HCT116 (cell line): ENCODE measurements around the gene APELA.

Source experiments
- CBX3 ChIP-seq: IDR thresholded peaks from 2 replicates; pipeline ENCODE4 v1.6.1; 2012; ENCODE audit warnings: low read depth
- EZH2 ChIP-seq: fragments of 200-600 bp; sonication (generic); IDR thresholded peaks from 2 replicates; pipeline ENCODE4 v1.6.1; 2017; ENCODE audit warnings: antibody characterized with exemption, mixed run types
- EZH2phosphoT487 ChIP-seq: fragments of 200-600 bp; IDR thresholded peaks from 2 replicates; pipeline ENCODE4 v1.6.1; 2018; ENCODE audit warnings: antibody characterized with exemption, borderline replicate concordance
- POLR2A ChIP-seq: IDR thresholded peaks from 2 replicates; pipeline ENCODE4 v1.7.0; 2011; ENCODE audit warnings: borderline replicate concordance; ENCODE audit not compliant: insufficient read depth, insufficient read length; ENCODE audit errors: extremely low read depth
- POLR2AphosphoS5 ChIP-seq: IDR thresholded peaks from 2 replicates; pipeline ENCODE4 v1.6.1; 2011; ENCODE audit warnings: mild to moderate bottlenecking, low read depth, low read length, moderate library complexity
- TF ChIP-seq, protein P1 (sequence below), 3 experiments: fragments of 200-600 bp in 1 of 3; sonication (generic) in 1 of 3; IDR thresholded peaks in 2 of 3; conservative IDR thresholded peaks in 1 of 3; 2 replicates each; pipeline ENCODE4 v1.5.1; 2012 to 2017; ENCODE audit warnings: low read depth in 2 of 3, low read length in 2 of 3, antibody characterized with exemption in 1 of 3, borderline replicate concordance in 1 of 3, control low read depth in 1 of 3, mild to moderate bottlenecking in 1 of 3, mixed read lengths in 1 of 3, mixed run types in 1 of 3, moderate library complexity in 1 of 3; ENCODE audit not compliant: insufficient read depth in 1 of 3

DNA sequence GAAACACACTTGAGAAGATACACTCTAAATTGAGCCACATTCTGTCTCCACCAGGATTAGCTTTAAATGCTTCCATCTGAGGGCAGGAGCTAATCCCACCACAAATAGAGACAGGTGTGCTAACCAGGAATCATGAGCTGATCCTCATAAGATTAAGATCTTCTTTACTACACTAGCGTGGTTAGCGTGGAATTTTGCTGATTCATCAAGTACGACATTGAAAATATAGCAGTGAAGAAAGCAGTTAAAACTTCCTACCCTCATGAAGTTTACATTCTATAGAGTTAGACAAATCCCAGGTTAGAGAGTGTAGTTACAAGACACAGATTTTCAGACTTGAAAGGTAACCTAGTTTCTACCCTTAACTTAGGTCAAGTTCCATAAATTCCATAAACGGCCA is 5.3 kb upstream of the APELA start:
- TF ChIP-seq EZH2 (no peak), POLR2A (no peak), CBX3 (no peak), EZH2phosphoT487 (no peak), POLR2AphosphoS5 (no peak)
- TF ChIP-seq, protein P1, sequence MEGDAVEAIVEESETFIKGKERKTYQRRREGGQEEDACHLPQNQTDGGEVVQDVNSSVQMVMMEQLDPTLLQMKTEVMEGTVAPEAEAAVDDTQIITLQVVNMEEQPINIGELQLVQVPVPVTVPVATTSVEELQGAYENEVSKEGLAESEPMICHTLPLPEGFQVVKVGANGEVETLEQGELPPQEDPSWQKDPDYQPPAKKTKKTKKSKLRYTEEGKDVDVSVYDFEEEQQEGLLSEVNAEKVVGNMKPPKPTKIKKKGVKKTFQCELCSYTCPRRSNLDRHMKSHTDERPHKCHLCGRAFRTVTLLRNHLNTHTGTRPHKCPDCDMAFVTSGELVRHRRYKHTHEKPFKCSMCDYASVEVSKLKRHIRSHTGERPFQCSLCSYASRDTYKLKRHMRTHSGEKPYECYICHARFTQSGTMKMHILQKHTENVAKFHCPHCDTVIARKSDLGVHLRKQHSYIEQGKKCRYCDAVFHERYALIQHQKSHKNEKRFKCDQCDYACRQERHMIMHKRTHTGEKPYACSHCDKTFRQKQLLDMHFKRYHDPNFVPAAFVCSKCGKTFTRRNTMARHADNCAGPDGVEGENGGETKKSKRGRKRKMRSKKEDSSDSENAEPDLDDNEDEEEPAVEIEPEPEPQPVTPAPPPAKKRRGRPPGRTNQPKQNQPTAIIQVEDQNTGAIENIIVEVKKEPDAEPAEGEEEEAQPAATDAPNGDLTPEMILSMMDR (IDR thresholded peaks at IDR 0.05 in 2 of 3, conservative IDR thresholded peaks at IDR 0.05 in 1 of 3; ENCODE audit: borderline replicate concordance in 1 of 3, insufficient read depth in 1 of 3, low read depth in 2 of 3, low read length in 2 of 3): no peak
